ENCODE measurements around the gene OR4M1. TPM values are rescaled to one million over a fixed set of nuclear protein-coding genes. Genes with fewer than 3 reads are reported as not detected.
"Not testable (repeated sequence)": the region's sequence is repeated elsewhere in the genome, so short reads cannot be mapped to it uniquely, and the experiment has no call there.

OR4M1 gene
- total RNA-seq = not detected

- H3K9me3 ChIP-seq = peaks cover 6 to 13% of the 10 kb centered on the region in 2 donors
- H3K4me3 ChIP-seq; H3K27ac ChIP-seq; H3K4me1 ChIP-seq; intact Hi-C loops (cut with DNase I; ENCODE audit: low total_unique reads); H3K27me3 ChIP-seq; DNase-seq (ENCODE audit: low spot score in 2 of 2); H3K36me3 ChIP-seq: not testable (repeated sequence)
Measured at GRCh38 chr14:19773204-19773603, at the start of gene OR4M1. OR4M1 (plus strand) TSS chr14:19773504; CDS start chr14:19780323, 6,819 bp downstream.

- DNase-seq (ENCODE audit: low spot score in 2 of 2) = no peak
- H3K4me1 ChIP-seq = no peaks in the 10 kb centered on the region
- no peak overlapping the region for H3K27ac ChIP-seq
- H3K36me3 ChIP-seq = no peaks in the 10 kb centered on the region
- H3K4me3 ChIP-seq = no peak overlapping the region
- H3K27me3 ChIP-seq = no peaks in the 10 kb centered on the region
- TF ChIP-seq POLR2A (IDR thresholded peaks at IDR 0.05) (no peak), POLR2AphosphoS5 (IDR thresholded peaks at IDR 0.05) (no peak), CTCF (IDR thresholded peaks at IDR 0.05) (no peak)
- intact Hi-C loops (cut with DNase I; ENCODE audit: low total_unique reads) = no loop called here
- H3K9me3 ChIP-seq = peaks cover 10 to 37% of the 10 kb centered on the region in 2 donors
Measured at GRCh38 chr14:19729359-19729758, 43.9 kb upstream of the OR4M1 start.

GRCh38 chr14:19729763-19730162 lies 43.5 kb upstream of the OR4M1 start:
- no peak for DNase-seq (ENCODE audit: low spot score in 2 of 2)
- H3K9me3 ChIP-seq = peaks cover 10 to 37% of the 10 kb centered on the region in 2 donors
- no peak overlapping the region for H3K4me3 ChIP-seq
- no peaks in the 10 kb centered on the region for H3K27me3 ChIP-seq
- TF ChIP-seq CTCF (IDR thresholded peaks at IDR 0.05) (no peak), POLR2AphosphoS5 (IDR thresholded peaks at IDR 0.05) (no peak)
- H3K27ac ChIP-seq = no peak overlapping the region
- intact Hi-C loops (cut with DNase I; ENCODE audit: low total_unique reads) = no loop called here
- no peaks in the 10 kb centered on the region for H3K4me1 ChIP-seq
- H3K36me3 ChIP-seq = no peaks in the 10 kb centered on the region

- intact Hi-C loops (cut with DNase I; ENCODE audit: low total_unique reads); H3K27ac ChIP-seq; DNase-seq (ENCODE audit: low spot score in 2 of 2): not testable (repeated sequence)
Measured at GRCh38 chr14:19733893-19734292, 39.4 kb upstream of the OR4M1 start.

GRCh38 chr14:19743256-19743655 lies 30.0 kb upstream of the OR4M1 start, which contains the start of gene OR4Q3:
OR4Q3 (plus strand) TSS chr14:19743571.
- Histone ChIP-seq H3K27ac (no peak within 1 kb of the TSS), H3K4me1 (no peaks in the 10 kb centered on the region), H3K36me3 (no peaks in the 10 kb centered on the region), H3K27me3 (no peaks in the 10 kb centered on the region), H3K4me3 (no peak within 1 kb of the TSS), H3K9me3 (peaks cover 0 to 10% of the 10 kb centered on the region in 2 donors)
- intact Hi-C loops (cut with DNase I; ENCODE audit: low total_unique reads) = no loop called here
- no peak for TF ChIP-seq POLR2A (IDR thresholded peaks at IDR 0.05)
- no peak for TF ChIP-seq POLR2AphosphoS5 (IDR thresholded peaks at IDR 0.05)
- no peak for TF ChIP-seq CTCF (IDR thresholded peaks at IDR 0.05)
- DNase-seq (ENCODE audit: low spot score in 2 of 2) = no peak

More at GRCh38 chr14:19733893-19734292, 39.4 kb upstream of the OR4M1 start:
- peaks cover 10 to 14% of the 10 kb centered on the region in 2 donors for H3K9me3 ChIP-seq
- H3K4me3 ChIP-seq, H3K4me1 ChIP-seq, H3K27me3 ChIP-seq, H3K36me3 ChIP-seq: not testable (repeated sequence)

GRCh38 chr14:19752316-19752715 lies 21.0 kb upstream of the OR4M1 start:
- H3K27me3 ChIP-seq; H3K9me3 ChIP-seq; intact Hi-C loops (cut with DNase I; ENCODE audit: low total_unique reads); H3K4me3 ChIP-seq; H3K4me1 ChIP-seq; H3K27ac ChIP-seq; H3K36me3 ChIP-seq; DNase-seq (ENCODE audit: low spot score in 2 of 2): not testable (repeated sequence)

GRCh38 chr14:19754172-19754571 lies 19.1 kb upstream of the OR4M1 start:
- TF ChIP-seq POLR2A (IDR thresholded peaks at IDR 0.05) (no peak), POLR2AphosphoS5 (IDR thresholded peaks at IDR 0.05) (no peak), CTCF (IDR thresholded peaks at IDR 0.05) (no peak)
- no peak overlapping the region for H3K27ac ChIP-seq
- intact Hi-C loops (cut with DNase I; ENCODE audit: low total_unique reads) = no loop called here
- H3K27me3 ChIP-seq = no peaks in the 10 kb centered on the region
- H3K36me3 ChIP-seq = no peaks in the 10 kb centered on the region
- no peak overlapping the region for H3K4me3 ChIP-seq
- no peak for DNase-seq (ENCODE audit: low spot score in 2 of 2)
- no peaks in the 10 kb centered on the region for H3K4me1 ChIP-seq
- no peaks in the 10 kb centered on the region for H3K9me3 ChIP-seq

GRCh38 chr14:19771491-19771890 lies 1.8 kb upstream of the OR4M1 start:
- intact Hi-C loops (cut with DNase I; ENCODE audit: low total_unique reads); H3K4me1 ChIP-seq; H3K36me3 ChIP-seq; DNase-seq (ENCODE audit: low spot score in 2 of 2); H3K27ac ChIP-seq; H3K4me3 ChIP-seq; H3K27me3 ChIP-seq: not testable (repeated sequence)
- H3K9me3 ChIP-seq = peaks cover 6 to 13% of the 10 kb centered on the region in 2 donors

Measured in breast epithelium (tissue), 4 donors.